ENCODE results near the gene CLPX. TPM values are rescaled to one million over a fixed set of nuclear protein-coding genes. Genes with fewer than 3 reads are reported as not detected.
"Not testable (repeated sequence)": the region's sequence is repeated elsewhere in the genome, so short reads cannot be mapped to it uniquely, and the experiment has no call there.

CLPX gene
- polyA plus RNA-seq, 4 donors, result 13.2 to 45.9 (median 18.4) TPM

- H3K27ac ChIP-seq (ENCODE audit: low read depth in 1 of 3, low read length in 2 of 3), result no peak overlapping the region
- DNase-seq (no peak), FAIRE-seq (no peak)
- H3K36me3 ChIP-seq (ENCODE audit: control insufficient read depth in 3 of 3, insufficient read depth in 2 of 3, low read depth in 1 of 3, low read length in 3 of 3), result peaks cover 0 to 33% (median 4%) of the 10 kb centered on the region in 3 donors
- no peaks in the 10 kb centered on the region for H3K27me3 ChIP-seq (ENCODE audit: control insufficient read depth in 3 of 3, insufficient read depth in 3 of 3, low read length in 3 of 3)
- H3K4me3 ChIP-seq (ENCODE audit: low read depth in 1 of 3, low read length in 3 of 3), result no peak overlapping the region
- no peaks in the 10 kb centered on the region for H3K9me3 ChIP-seq (ENCODE audit: control insufficient read depth in 2 of 2, insufficient read depth in 1 of 2, low read depth in 1 of 2, low read length in 1 of 2)
- H3K4me1 ChIP-seq (ENCODE audit: control insufficient read depth in 3 of 3, insufficient read depth in 2 of 3, low read depth in 1 of 3, low read length in 2 of 3), result no peaks in the 10 kb centered on the region
- 79 to 82% (median 81%) methylated on average over 3 of the region's 3 CpGs for WGBS, 3 donors
Observed at GRCh38 chr15:65147902-65148301, 37.2 kb downstream of the CLPX start.

- Histone ChIP-seq H3K36me3 (ENCODE audit: control insufficient read depth in 3 of 3, insufficient read depth in 2 of 3, low read depth in 1 of 3, low read length in 3 of 3) (peaks cover 0 to 26% (median 4%) of the 10 kb centered on the region in 3 donors), H3K4me3 (ENCODE audit: low read depth in 1 of 3, low read length in 3 of 3) (no peak overlapping the region), H3K27me3 (ENCODE audit: control insufficient read depth in 3 of 3, insufficient read depth in 3 of 3, low read length in 3 of 3) (no peaks in the 10 kb centered on the region), H3K9me3 (ENCODE audit: control insufficient read depth in 2 of 2, insufficient read depth in 1 of 2, low read depth in 1 of 2, low read length in 1 of 2) (no peaks in the 10 kb centered on the region), H3K27ac (ENCODE audit: low read depth in 1 of 3, low read length in 2 of 3) (no peak overlapping the region), H3K4me1 (ENCODE audit: control insufficient read depth in 3 of 3, insufficient read depth in 2 of 3, low read depth in 1 of 3, low read length in 2 of 3) (no peaks in the 10 kb centered on the region)
- FAIRE-seq (no peak), DNase-seq (no peak)
- WGBS, 3 donors, result 82 to 97% (median 90%) methylated on average over 4 of the region's 4 CpGs
Observed at GRCh38 chr15:65146438-65146837, 38.7 kb downstream of the CLPX start.

GRCh38 chr15:65138631-65139030, 46.5 kb downstream of the CLPX start:
- 92 to 94% (median 93%) methylated on average over 6 of the region's 6 CpGs for WGBS, 3 donors
- H3K27me3 ChIP-seq (ENCODE audit: control insufficient read depth in 3 of 3, insufficient read depth in 3 of 3, low read length in 3 of 3); H3K27ac ChIP-seq (ENCODE audit: low read depth in 1 of 3, low read length in 2 of 3); H3K4me3 ChIP-seq (ENCODE audit: low read depth in 1 of 3, low read length in 3 of 3); H3K4me1 ChIP-seq (ENCODE audit: control insufficient read depth in 3 of 3, insufficient read depth in 2 of 3, low read depth in 1 of 3, low read length in 2 of 3); DNase-seq; FAIRE-seq; H3K36me3 ChIP-seq (ENCODE audit: control insufficient read depth in 3 of 3, insufficient read depth in 2 of 3, low read depth in 1 of 3, low read length in 3 of 3): not testable (repeated sequence)
- H3K9me3 ChIP-seq (ENCODE audit: control insufficient read depth in 2 of 2, insufficient read depth in 1 of 2, low read depth in 1 of 2, low read length in 1 of 2), result peaks cover 0 to 13% of the 10 kb centered on the region in 2 donors

GRCh38 chr15:65137893-65138292, 47.2 kb downstream of the CLPX start:
- WGBS, 3 donors, result 94 to 95% (median 95%) methylated on average over 4 of the region's 4 CpGs
- peaks cover 0 to 13% of the 10 kb centered on the region in 2 donors for H3K9me3 ChIP-seq (ENCODE audit: control insufficient read depth in 2 of 2, insufficient read depth in 1 of 2, low read depth in 1 of 2, low read length in 1 of 2)
- DNase-seq; H3K27ac ChIP-seq (ENCODE audit: low read depth in 1 of 3, low read length in 2 of 3); FAIRE-seq; H3K4me1 ChIP-seq (ENCODE audit: control insufficient read depth in 3 of 3, insufficient read depth in 2 of 3, low read depth in 1 of 3, low read length in 2 of 3); H3K27me3 ChIP-seq (ENCODE audit: control insufficient read depth in 3 of 3, insufficient read depth in 3 of 3, low read length in 3 of 3); H3K36me3 ChIP-seq (ENCODE audit: control insufficient read depth in 3 of 3, insufficient read depth in 2 of 3, low read depth in 1 of 3, low read length in 3 of 3); H3K4me3 ChIP-seq (ENCODE audit: low read depth in 1 of 3, low read length in 3 of 3): not testable (repeated sequence)

- H3K9me3 ChIP-seq (ENCODE audit: control insufficient read depth in 2 of 2, insufficient read depth in 1 of 2, low read depth in 1 of 2, low read length in 1 of 2), result peaks cover 0 to 13% of the 10 kb centered on the region in 2 donors
- not testable (repeated sequence) for H3K4me1 ChIP-seq (ENCODE audit: control insufficient read depth in 3 of 3, insufficient read depth in 2 of 3, low read depth in 1 of 3, low read length in 2 of 3); H3K27me3 ChIP-seq (ENCODE audit: control insufficient read depth in 3 of 3, insufficient read depth in 3 of 3, low read length in 3 of 3); H3K36me3 ChIP-seq (ENCODE audit: control insufficient read depth in 3 of 3, insufficient read depth in 2 of 3, low read depth in 1 of 3, low read length in 3 of 3); H3K4me3 ChIP-seq (ENCODE audit: low read depth in 1 of 3, low read length in 3 of 3); DNase-seq; FAIRE-seq; H3K27ac ChIP-seq (ENCODE audit: low read depth in 1 of 3, low read length in 2 of 3)
- 94 to 98% (median 98%) methylated on average over 7 of the region's 7 CpGs for WGBS, 3 donors
Observed at GRCh38 chr15:65137089-65137488, 48.1 kb downstream of the CLPX start.

- H3K4me3 ChIP-seq (ENCODE audit: low read depth in 1 of 3, low read length in 3 of 3), result no peak overlapping the region
Observed at GRCh38 chr15:65134538-65134937, 50.6 kb downstream of the CLPX start.

GRCh38 chr15:65133548-65134200, 51.5 kb downstream of the CLPX start, which contains the start of gene PDCD7:
Gene PDCD7 (minus strand): TSS chr15:65133808. CDS start chr15:65133781, 27 bp downstream.
- DNase-seq, result peak; percentile 90 to 98
- Histone ChIP-seq H3K4me1 (ENCODE audit: control insufficient read depth in 3 of 3, insufficient read depth in 2 of 3, low read depth in 1 of 3, low read length in 2 of 3) (peaks cover 0 to 2% (median 0%) of the 10 kb centered on the region in 3 donors), H3K27ac (ENCODE audit: low read depth in 1 of 3, low read length in 2 of 3) (peak within 1 kb of the TSS; percentile 76 to 91 (median 84)), H3K4me3 (ENCODE audit: low read depth in 1 of 3, low read length in 3 of 3) (peak within 1 kb of the TSS; percentile 65 to 76 (median 71)), H3K36me3 (ENCODE audit: control insufficient read depth in 3 of 3, insufficient read depth in 2 of 3, low read depth in 1 of 3, low read length in 3 of 3) (peaks cover 0 to 11% (median 2%) of the 10 kb centered on the region in 3 donors), H3K9me3 (ENCODE audit: control insufficient read depth in 2 of 2, insufficient read depth in 1 of 2, low read depth in 1 of 2, low read length in 1 of 2) (peaks cover 0 to 13% of the 10 kb centered on the region in 2 donors), H3K27me3 (ENCODE audit: control insufficient read depth in 3 of 3, insufficient read depth in 3 of 3, low read length in 3 of 3) (no peaks in the 10 kb centered on the region)
- no peak for FAIRE-seq
- WGBS, 3 donors, result 1% methylated on average over 39 to 45 of the region's 45 CpGs

More at GRCh38 chr15:65134538-65134937, 50.6 kb downstream of the CLPX start:
- peaks cover 0 to 2% (median 0%) of the 10 kb centered on the region in 3 donors for H3K4me1 ChIP-seq (ENCODE audit: control insufficient read depth in 3 of 3, insufficient read depth in 2 of 3, low read depth in 1 of 3, low read length in 2 of 3)
- WGBS, 3 donors, result 56 to 84% (median 74%) methylated on average over 8 of the region's 8 CpGs
- no peak overlapping the region for H3K27ac ChIP-seq (ENCODE audit: low read depth in 1 of 3, low read length in 2 of 3)
- H3K27me3 ChIP-seq (ENCODE audit: control insufficient read depth in 3 of 3, insufficient read depth in 3 of 3, low read length in 3 of 3), result no peaks in the 10 kb centered on the region
- peaks cover 0 to 13% of the 10 kb centered on the region in 2 donors for H3K9me3 ChIP-seq (ENCODE audit: control insufficient read depth in 2 of 2, insufficient read depth in 1 of 2, low read depth in 1 of 2, low read length in 1 of 2)
- DNase-seq, result no peak
- FAIRE-seq, result no peak
- peaks cover 0 to 10% (median under 1%) of the 10 kb centered on the region in 3 donors for H3K36me3 ChIP-seq (ENCODE audit: control insufficient read depth in 3 of 3, insufficient read depth in 2 of 3, low read depth in 1 of 3, low read length in 3 of 3)

- Histone ChIP-seq H3K9me3 (ENCODE audit: control insufficient read depth in 2 of 2, insufficient read depth in 1 of 2, low read depth in 1 of 2, low read length in 1 of 2) (peaks cover 0 to 12% of the 10 kb centered on the region in 2 donors), H3K4me1 (ENCODE audit: control insufficient read depth in 3 of 3, insufficient read depth in 2 of 3, low read depth in 1 of 3, low read length in 2 of 3) (peaks cover 0 to 2% (median 0%) of the 10 kb centered on the region in 3 donors), H3K27me3 (ENCODE audit: control insufficient read depth in 3 of 3, insufficient read depth in 3 of 3, low read length in 3 of 3) (no peaks in the 10 kb centered on the region), H3K27ac (ENCODE audit: low read depth in 1 of 3, low read length in 2 of 3) (peak overlapping the region; percentile 76 to 91 (median 84)), H3K4me3 (ENCODE audit: low read depth in 1 of 3, low read length in 3 of 3) (peak overlapping the region; percentile 65 to 76 (median 71)), H3K36me3 (ENCODE audit: control insufficient read depth in 3 of 3, insufficient read depth in 2 of 3, low read depth in 1 of 3, low read length in 3 of 3) (peaks cover 0 to 17% (median 7%) of the 10 kb centered on the region in 3 donors)
- FAIRE-seq (no peak), DNase-seq (peak; percentile 45 to 83)
- WGBS, 3 donors, result 0 to 1% (median 0%) methylated on average over 58 to 93 of the region's 93 CpGs
Observed at GRCh38 chr15:65132878-65133547, 52.1 kb downstream of the CLPX start.

All from small intestine (tissue), 7 donors.